Forelimb muscle (tissue), 1 donor: Measurements from ENCODE around the gene MRTFB. TPM values are rescaled to one million over a fixed set of nuclear protein-coding genes. Genes with fewer than 3 reads are reported as not detected.
A peak's percentile ranks its signal among the peaks of the same experiment; 100 is the strongest.

Source experiments
- DNase-seq: peaks from one replicate; pipeline ENCODE4 v3.0.0-alpha.2; 2013; ENCODE audit warnings: low read depth
- polyA plus RNA-seq: library from polyadenylated mRNA; unstranded; fragments of 120-200 nt; gene quantifications from one replicate; pipeline ENCODE4 v1.2.1, GENCODE V29; 2013; ENCODE audit not compliant: insufficient read length

Gene MRTFB
- polyA plus RNA-seq, 1 donor = 20.1 TPM

DNA sequence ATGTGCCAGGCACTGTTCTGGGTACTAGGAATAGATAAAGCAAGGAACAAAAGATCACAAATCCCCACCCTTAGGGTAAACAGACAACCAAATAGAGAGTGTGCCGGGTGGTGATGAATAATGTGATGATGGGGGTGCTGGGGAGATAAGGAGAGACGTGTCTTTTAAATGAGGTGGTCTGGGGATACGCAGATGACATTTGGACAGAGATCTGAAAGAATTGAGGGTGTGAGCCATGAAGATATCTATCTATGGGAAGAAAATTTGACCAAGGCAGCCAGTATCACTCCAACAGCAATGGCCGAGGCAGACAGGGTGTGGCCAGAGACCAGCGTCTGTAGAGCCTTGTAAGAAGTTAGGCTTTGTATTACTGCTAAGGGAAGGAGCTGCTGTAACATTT lies 165.3 kb downstream of the MRTFB start:
- DNase-seq = no peak

DNA sequence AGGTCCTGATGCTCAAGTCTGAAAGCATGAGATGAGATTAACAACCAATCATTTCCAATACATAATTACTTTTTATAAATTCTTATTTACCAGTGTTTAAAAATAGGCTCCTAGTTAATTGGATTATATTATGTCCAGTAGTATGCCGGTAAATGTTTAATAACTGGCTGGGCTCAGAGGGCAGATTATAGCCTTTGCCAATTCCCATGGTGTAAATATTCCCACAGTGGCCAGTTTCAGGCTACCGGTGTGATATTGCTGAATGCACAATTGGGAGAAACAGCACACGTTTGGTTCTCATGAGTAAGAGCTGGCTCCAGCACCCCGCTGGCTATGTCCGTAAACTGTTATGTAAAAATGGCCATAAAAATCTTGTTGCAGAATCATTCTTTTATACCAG lies 167.6 kb downstream of the MRTFB start:
- DNase-seq = no peak

DNA sequence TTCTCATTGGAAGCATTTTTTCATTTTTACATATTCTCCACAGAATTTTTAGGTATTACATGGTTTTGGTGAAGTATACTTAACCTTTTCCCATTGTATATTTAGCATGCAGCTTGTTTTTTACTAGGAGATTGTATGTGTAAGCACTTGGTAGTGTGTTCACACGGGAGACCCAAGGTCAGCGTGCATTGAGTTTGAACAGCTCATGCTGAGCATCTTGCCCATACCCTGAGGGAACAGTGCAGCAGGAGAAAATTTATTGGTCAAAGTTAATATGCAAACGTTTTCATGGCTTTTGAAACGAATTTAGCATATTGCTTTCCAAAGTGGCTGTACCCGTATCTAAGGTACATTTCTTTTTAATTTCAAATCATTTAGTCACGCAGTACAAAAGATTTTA lies 168.7 kb downstream of the MRTFB start:
- no peak for DNase-seq

DNA sequence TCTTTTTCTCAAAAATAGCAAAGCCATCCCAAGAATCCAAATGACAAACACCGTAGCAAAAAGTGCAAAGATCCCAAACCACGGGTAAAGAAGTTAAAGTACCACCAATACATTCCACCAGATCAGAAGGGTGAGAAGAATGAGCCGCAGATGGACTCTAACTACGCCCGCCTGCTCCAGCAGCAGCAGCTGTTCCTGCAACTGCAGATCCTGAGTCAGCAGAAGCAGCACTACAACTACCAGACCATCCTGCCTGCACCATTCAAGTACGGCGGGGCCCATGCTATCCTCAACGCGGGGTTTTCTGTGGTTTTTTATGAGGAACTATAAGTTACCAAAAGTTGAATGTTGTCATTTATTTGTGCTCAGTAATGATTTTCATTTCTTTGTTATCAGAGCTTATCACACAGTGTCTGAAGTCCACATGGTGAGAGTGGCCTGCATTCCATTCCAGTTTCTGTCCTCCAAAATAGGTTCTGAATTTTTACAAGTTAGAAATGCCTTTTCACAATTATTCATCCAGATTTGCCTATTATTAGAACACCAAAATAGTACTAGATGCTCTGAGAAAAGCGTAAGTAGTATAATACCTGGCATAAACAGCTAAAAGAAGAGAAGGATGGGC lies 169.2 kb downstream of the MRTFB start:
- no peak for DNase-seq

DNA sequence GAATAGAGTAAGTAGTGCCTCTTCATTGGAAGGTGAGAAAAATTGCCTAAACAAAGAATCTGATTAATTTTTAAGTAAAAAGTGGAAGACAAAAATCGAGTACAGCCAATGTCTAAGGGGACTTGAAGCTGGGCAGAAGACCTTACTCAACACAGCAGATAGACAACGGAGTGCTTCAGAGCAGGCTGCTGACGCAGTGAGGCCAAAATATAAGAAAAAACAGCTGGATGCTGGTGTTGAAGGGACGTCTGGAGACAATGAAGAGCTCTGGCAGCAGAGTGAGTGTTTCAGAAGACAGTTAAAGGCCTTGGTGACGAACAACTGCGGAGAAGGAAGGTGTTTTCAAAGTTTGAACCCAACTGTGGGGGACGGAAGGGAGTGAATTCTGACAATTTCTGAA lies 169.8 kb downstream of the MRTFB start:
- no peak for DNase-seq

DNA sequence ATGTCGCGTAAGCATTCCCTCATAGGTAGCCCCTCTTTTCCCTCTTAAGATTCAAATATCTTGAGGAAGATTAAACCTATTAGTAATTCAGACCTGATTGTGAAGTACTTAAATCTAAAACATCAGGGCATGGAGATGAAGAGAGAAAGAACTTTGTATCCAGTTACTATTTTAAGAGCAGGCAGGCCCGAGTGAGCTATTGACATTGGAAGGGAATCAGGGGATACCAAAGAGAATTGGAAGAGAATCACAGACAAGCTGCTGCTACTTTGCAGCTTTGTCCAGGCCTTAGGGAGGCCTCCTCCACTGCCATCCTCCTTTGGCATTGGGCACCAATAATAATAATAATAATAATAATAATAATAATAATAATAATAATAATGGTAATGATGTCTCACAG lies 170.5 kb downstream of the MRTFB start:
- DNase-seq = no peak

DNA sequence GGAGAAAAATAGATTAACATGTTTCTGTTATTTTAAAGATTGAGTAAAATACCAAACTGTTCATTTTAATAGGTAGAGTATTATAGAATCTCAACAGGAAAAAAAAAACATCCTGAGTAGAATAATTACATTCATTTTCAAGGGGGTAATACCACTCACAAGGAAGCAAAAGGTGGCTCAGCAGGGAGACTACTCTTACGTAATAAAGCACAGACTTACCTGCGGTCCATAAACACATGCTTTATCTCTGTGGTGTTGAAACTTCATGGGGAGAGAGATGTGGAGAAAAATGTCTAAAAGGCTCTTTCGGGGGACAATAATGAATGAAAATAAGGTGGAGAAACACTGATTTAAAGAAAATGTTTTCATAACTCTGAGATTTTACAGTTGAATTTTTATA lies 171.7 kb downstream of the MRTFB start:
- DNase-seq = no peak

DNA sequence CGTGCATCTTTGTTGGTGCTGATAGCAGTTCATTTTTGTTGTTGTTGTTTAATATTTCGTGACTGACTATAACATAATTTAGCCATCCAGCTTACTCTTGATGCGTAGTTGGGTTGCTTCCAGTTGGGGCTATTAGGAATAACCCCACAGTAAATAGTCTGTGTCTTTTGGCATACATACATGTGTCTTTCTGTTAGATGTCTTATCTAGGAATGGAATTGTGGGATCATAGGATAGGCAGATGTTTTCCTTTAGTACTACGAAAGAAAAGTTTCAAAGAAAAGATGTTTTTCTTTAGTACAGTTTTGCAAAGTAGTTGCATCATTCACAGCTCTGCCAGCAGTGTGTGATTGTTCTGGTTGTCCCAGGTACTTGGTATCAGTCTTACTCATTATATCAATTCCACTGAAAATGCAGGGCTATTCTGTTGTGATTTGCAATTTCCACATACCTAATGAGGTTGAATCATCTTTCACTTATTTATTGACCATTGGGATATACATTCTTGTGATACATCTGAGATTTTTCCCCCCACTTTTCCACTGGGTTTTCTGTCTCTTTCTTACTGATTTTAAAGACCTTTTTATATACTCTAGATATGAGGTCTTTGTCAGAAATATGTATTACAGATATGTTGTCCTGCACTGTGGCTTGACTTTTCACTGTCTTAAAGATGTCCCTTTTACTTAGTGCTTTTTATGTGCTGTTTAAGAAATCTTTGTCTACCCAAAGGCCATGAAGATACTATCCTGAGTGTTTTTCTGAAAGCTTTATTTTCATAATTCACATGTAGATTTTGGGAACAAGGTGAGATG lies 173.3 kb downstream of the MRTFB start:
- DNase-seq = no peak

DNA sequence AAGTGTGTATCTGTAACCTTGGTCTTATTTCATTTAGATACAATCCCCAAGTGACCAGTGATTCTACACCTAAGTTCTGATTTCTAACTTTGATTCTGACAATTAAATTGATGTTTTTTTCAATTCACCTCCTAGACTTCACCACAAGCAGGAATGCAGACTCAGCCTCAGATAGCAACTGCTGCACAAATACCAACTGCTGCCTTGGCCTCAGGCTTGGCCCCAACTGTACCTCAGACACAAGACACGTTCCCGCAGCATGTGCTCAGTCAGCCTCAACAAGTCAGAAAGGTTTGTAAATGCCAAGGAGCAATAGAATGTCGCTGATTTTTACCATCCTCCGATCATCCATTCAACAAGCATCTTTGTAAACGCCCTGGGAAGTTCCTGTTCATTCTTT lies 177.7 kb downstream of the MRTFB start:
- DNase-seq = no peak

DNA sequence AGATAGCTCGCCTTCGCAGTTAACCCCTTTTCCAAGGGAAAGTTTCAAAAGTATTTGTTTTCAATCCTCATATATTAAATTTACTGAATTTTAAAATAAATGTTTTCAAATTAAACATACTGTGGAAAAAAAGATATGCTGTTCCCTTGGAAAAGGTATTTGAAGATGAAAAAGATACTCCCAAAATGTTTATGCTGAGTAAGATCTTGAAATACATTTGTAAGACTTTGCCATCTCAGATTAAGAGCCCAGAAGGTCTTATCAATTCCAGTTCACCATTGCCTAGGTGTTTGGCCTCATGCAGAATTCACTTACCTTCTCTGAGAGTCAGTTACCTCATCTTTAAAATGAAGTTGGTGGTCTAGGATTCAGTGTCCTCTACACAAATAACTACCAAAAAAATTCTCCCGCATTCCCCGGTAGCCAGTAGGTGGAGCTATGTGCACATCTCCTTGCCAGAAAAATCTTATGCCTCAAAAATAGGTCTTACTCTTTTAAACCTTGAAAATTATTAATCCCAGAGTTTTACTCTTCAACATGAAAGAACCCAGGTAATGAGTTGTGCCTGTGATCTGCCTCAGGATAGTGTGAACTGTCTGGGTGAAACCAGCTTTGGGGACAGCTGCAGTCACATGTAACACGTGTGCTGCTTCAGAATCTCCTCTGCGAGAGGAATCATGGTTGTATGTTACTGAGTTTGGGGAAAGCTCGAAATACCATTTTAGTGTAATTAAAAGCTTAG lies 178.3 kb downstream of the MRTFB start:
- peak; percentile 25 for DNase-seq

DNA sequence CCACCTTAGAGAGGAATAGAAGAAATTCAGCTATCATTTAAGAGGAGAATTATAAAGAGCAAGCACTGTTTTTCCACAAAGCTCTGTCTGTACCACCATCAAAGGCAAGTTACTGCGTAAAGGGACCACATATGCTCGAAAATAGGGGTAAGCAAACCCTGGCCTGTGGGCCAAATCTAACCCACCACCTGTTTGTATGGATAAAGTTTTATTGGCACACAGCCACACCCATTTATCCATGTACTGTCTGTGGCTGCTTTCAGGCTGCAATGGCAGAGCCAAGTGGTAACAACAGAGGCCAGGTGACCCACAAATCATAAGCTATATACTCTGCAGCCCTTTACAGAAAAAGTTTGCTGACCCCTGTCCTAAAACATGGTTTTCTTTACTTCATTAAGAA lies 180.3 kb downstream of the MRTFB start:
- no peak for DNase-seq

DNA sequence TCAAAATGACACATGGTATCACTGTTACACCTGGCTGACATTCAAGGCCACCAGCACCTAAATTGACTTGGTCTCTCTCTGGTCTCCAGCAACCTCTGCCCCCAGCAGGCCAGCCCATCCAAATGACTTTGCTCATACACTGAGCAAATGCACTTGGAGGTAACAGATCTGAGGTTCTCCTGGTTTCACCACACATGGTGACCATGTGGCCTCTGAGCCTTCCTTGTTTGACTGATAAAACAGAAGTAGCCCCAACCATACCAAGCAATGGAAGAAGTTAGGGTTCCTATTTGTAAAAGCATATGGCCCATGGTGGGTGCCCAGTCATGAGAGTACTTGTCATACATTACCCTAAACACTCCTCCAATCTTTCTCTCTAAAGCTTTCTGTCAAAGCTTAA lies 181.7 kb downstream of the MRTFB start:
- no peak for DNase-seq

DNA sequence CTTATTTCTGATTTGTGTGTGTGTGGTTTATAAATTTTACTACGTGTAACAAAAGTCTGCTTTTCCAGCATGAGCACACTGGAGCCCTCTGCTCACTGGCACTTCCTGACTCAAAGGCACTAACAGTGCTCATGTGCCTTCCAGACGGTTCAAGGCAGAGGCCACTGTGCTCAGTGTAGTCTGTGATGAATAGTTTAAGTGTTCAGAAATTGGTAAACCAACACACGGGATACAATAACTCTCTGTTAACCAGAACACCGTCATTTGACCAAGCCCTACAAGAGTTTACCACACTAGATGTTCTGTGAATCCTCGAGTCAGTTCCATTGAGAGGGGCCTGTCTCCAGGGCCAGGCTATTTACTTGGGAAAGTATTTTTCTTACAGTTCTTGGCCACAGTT lies 191.9 kb downstream of the MRTFB start:
- DNase-seq = no peak

DNA sequence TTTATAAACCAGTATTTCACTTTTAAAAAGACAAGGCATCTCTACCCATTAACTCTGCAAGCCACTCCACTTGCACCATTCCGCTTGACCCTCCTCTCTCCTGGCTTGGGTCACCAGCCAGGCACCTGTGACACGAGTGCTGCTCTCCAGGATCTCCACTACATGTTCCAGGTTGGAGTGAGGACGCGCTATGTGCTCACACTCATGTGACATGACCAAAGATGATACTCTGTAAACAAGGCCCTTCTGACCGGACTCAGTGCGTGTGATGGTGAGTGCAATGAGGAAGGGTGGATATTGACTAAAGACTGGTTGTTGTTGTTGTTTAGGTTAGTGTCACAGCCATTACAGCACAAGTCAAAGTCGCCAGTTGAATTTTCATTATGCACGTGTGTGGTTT lies 192.7 kb downstream of the MRTFB start:
- no peak for DNase-seq

DNA sequence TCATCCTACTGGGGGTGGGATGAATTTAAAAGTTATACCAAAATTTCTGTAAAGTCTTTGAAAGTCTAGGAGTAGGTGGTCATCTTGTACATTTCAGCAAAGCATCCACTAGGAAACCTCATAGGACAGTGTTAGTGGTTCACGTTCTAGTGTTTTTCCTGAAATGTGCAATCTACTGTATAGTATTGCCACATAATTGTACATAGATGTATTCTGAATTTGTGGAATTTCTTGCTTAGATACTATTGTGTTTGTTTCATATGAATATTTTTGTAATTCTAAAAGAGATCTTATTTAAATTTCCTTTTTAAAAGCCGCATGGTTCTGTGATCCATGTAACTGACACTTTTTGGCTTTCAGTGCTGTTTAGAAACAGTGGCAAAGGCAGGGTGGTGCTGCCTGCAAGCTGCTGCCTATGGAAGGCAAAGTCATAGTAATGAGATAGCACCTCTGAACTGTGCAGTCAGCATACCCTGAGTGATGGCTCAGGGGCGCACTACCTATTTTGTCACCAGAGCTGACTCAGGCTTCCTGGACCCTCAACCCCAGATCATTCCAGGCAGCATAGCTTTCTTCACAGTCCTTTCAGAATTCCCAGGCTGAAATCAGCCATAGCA lies 193.3 kb downstream of the MRTFB start:
- no peak for DNase-seq

DNA sequence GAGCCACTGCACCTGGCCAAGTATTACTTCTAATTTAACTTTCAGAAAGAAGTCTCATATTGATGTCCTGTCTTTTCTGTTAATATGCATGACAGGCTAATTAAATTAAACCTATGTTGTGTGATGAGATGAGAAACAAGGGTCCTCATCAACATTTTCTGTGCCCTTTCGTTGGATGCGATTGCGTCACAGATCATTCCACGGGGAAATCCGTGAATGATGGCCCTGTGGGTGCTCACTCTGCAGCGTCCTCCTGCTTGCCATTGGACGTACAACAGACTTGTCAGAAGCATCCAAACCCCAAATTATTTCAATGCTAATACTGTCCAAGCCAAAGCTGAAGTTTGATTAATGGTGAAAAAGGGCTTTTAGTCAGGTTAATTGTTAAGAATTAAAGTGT lies 197.0 kb downstream of the MRTFB start:
- no peak for DNase-seq

DNA sequence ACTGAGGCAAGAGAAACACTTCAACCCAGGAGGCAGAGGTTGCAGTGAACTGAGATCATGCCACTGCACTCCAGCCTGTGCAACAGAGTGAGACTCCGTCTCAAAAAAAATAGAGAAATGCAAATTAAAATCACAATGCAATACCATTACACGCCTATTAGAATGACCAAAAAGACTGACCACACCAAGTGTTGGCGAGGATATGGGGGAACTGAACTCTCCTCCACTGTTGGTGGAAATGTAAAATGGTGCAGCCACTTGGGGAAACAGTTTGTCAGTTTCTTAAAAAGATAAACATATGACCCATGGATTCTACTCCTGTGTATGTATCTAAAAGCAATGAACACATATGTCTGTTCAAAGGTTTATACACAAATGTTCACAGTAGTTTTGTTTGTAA lies 204.8 kb downstream of the MRTFB start:
- no peak for DNase-seq

DNA sequence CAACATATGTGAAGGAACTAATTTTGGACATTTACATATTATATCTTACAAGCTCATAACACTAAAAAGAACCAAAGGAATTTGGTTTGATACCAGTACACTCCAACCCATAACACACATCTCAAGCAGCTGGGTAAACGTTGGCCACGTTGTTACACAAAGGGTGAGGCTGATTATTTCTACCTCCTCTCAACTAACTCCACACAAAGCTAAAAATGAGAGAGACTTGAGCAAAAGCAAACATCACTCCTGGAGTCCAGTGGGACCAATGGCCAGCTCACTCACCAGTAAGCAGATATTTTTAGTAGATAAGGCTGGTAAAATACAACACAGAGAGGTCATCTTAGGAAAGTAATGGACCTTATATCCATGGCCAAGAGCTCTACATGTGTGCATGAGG lies 207.6 kb downstream of the MRTFB start:
- no peak for DNase-seq

DNA sequence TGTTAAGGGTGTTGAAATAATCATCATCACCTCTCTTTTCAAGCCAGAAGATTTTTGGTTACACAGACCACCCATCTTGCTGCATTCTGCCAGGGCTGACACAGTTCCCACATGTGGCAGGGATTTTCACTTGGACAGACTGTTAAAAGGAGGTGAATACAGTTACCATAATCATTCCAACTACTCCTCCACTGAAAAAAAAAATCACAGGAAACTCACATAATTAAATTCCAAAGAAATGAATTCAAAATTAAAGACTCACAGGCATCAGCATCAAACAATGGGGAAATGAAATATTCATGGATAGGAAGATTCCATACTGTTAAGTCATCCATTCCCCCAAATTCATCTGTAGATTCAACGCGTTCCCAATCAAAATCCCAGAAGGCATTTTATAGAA lies 209.4 kb downstream of the MRTFB start:
- DNase-seq = no peak

DNA sequence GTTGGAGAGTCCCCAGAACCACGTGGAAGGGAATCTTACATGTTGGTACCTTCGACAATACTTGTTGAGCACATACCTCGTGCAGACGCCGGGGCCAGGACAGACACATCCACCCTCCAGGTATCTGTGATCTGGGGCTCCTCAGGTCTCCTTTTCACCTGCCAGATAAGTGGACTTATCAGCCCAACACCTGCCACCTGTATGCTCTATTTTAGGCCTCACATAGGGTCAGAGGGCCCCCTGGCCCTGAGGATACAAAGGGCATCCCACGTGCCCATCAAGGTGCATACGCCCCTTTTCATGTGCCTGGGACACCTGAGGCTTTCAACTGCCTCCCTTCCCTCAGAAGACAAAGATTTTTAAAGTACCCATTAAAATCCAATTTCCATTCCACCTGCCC lies 212.7 kb downstream of the MRTFB start:
- DNase-seq = no peak

DNA sequence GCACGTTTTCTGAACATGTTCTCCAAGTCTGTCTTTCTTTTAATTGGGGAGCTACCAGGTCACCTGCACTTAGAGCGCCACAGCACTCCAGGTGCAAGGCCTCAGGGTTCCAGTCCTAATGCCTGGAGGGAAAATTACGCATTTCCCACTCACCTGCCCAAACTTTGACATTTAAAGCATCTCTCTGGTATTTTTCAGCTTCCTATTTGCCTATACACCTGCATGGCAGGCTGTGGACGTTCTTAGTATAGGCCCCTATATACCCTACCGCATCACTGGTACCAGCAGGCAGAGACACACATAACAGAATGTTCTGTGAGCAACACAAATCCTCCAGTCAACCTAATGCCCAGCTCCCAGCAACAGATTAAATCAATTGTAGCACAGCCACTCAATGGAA lies 213.3 kb downstream of the MRTFB start:
- no peak for DNase-seq

DNA sequence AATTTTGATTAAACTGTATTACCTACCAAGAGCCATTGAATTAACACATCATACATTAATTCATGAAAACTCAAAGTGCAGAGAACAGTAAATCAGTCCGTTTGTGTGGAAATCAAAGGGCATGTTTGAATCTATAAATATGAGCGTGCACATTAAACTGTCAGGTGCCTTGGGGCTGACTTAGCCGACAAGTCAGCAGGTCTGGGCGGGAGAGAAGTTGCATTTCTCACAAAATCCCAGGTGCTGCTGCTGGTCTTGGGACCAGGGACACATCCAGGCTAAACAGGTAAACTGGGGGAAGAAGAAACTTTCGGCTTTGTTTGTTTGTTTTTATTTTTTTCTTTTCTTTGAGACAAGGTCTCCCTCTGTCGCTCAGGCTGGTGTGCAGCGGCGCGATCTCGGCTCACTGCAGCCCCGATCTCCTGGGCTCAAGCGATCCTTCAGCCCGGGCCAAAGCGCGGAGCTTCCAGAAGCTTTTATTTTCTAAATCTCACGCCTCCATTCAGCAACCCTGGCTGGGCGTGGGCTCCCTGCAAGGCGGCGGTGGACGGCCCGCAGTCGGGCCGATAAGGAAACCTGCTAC lies 213.9 kb downstream of the MRTFB start:
- DNase-seq = no peak
